MM.1S (cell line): ENCODE measurements around the gene KPNA1.

ENCODE experiments used
- CTCF ChIP-seq: fragments of 300-600 bp; sonication (generic); IDR thresholded peaks from 2 replicates; pipeline ENCODE4 v1.5.1; 2016; ENCODE audit warnings: antibody characterized with exemption, low read length, mixed read lengths
- EZH2 ChIP-seq: fragments of 300-600 bp; sonication (generic); optimal IDR thresholded peaks from 2 replicates; pipeline ENCODE3; 2017; ENCODE audit warnings: low read depth, mild to moderate bottlenecking, antibody characterized with exemption, low read length, mixed read lengths
- EZH2phosphoT487 ChIP-seq: fragments of 300-600 bp; sonication (generic); IDR thresholded peaks from 2 replicates; pipeline ENCODE4 v1.6.1; 2018; ENCODE audit warnings: antibody characterized with exemption, low read length

- TF ChIP-seq CTCF (no peak), EZH2 (no peak), EZH2phosphoT487 (no peak)
Measured at GRCh38 chr3:122406198-122406597, 108.5 kb downstream of the KPNA1 start.
